Mesothelial cell of epicardium (in vitro differentiated cells): ENCODE results near the gene KRTAP10-7. TPM values are rescaled to one million over a fixed set of nuclear protein-coding genes. Genes with fewer than 3 reads are reported as not detected.

Source experiments
- DNase-seq, 2 experiments: peaks; one replicate each; pipeline ENCODE4 v3.0.0; 2021; ENCODE audit warnings: low spot score in 2 of 2; ENCODE audit not compliant: unreplicated experiment in 2 of 2
- H3K27ac Mint-ChIP-seq: 2 replicates; pipeline ENCODE4 v1.8.0; 2021; ENCODE audit warnings: mixed read lengths
- H3K27me3 Mint-ChIP-seq: 2 replicates; pipeline ENCODE4 v1.8.0; 2021; ENCODE audit warnings: low read depth, mixed read lengths
- H3K36me3 Mint-ChIP-seq: 2 replicates; pipeline ENCODE4 v1.8.0; 2021; ENCODE audit warnings: mixed read lengths
- H3K4me1 Mint-ChIP-seq: 2 replicates; pipeline ENCODE4 v1.8.0; 2021; ENCODE audit warnings: mixed read lengths
- H3K4me3 Mint-ChIP-seq: 2 replicates; pipeline ENCODE4 v1.8.0; 2021; ENCODE audit warnings: mild to moderate bottlenecking, moderate library complexity, mixed read lengths
- H3K9me3 Mint-ChIP-seq: 2 replicates; pipeline ENCODE4 v1.8.0; 2021; ENCODE audit warnings: mixed read lengths
- total RNA-seq: library from RNA; stranded (reverse); gene quantifications from 3 replicates; pipeline ENCODE4 v1.2.1, GENCODE V29; 2021
- TF ChIP-seq, protein P1 (sequence below): fragments of 200-600 bp; sonication (generic); IDR thresholded peaks from one replicate; pipeline ENCODE4 v1.5.0; 2021; ENCODE audit warnings: antibody characterized with exemption; ENCODE audit not compliant: unreplicated experiment

Gene KRTAP10-7
- total RNA-seq, 1 donor from 2014 or later, result not detected

DNA sequence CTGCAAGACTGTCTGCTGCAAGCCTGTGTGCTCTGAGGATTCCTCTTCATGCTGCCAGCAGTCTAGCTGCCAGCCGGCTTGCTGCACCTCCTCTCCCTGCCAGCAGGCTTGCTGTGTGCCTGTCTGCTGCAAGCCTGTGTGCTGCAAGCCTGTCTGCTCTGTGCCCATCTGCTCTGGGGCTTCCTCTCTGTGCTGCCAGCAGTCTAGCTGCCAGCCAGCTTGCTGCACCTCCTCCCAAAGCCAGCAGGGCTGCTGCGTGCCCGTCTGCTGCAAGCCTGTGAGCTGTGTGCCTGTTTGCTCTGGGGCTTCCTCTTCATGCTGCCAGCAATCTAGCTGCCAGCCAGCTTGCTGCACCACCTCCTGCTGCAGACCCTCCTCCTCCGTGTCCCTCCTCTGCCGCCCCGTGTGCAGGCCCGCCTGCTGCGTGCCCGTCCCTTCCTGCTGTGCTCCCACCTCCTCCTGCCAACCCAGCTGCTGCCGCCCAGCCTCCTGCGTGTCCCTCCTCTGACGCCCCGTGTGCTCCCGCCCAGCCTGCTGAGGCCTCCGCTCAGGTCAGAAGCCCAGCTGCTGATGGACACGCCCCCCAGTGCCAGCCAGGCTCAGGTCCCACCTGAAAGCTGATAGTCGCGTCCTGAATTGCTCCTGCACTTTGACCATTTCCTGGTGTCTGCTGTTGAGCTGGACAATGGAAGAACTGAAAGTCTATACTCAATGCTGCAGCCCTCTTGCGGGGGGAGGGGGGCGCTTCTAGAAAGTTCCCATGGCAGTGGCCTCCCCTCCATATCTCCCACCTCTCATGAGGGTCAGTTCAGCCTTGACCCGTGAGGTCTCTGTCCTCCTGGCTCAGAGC, 25.7 kb upstream of the KRTAP10-7 start:
- no peak for DNase-seq
- Mint-ChIP-seq H3K9me3 (peaks cover 39% of the 10 kb centered on the region), H3K27me3 (no peaks in the 10 kb centered on the region), H3K4me1 (no peaks in the 10 kb centered on the region), H3K27ac (no peak overlapping the region), H3K36me3 (peaks cover 2% of the 10 kb centered on the region), H3K4me3 (no peak overlapping the region)
- TF ChIP-seq, protein P1, sequence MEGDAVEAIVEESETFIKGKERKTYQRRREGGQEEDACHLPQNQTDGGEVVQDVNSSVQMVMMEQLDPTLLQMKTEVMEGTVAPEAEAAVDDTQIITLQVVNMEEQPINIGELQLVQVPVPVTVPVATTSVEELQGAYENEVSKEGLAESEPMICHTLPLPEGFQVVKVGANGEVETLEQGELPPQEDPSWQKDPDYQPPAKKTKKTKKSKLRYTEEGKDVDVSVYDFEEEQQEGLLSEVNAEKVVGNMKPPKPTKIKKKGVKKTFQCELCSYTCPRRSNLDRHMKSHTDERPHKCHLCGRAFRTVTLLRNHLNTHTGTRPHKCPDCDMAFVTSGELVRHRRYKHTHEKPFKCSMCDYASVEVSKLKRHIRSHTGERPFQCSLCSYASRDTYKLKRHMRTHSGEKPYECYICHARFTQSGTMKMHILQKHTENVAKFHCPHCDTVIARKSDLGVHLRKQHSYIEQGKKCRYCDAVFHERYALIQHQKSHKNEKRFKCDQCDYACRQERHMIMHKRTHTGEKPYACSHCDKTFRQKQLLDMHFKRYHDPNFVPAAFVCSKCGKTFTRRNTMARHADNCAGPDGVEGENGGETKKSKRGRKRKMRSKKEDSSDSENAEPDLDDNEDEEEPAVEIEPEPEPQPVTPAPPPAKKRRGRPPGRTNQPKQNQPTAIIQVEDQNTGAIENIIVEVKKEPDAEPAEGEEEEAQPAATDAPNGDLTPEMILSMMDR, result no peak

DNA sequence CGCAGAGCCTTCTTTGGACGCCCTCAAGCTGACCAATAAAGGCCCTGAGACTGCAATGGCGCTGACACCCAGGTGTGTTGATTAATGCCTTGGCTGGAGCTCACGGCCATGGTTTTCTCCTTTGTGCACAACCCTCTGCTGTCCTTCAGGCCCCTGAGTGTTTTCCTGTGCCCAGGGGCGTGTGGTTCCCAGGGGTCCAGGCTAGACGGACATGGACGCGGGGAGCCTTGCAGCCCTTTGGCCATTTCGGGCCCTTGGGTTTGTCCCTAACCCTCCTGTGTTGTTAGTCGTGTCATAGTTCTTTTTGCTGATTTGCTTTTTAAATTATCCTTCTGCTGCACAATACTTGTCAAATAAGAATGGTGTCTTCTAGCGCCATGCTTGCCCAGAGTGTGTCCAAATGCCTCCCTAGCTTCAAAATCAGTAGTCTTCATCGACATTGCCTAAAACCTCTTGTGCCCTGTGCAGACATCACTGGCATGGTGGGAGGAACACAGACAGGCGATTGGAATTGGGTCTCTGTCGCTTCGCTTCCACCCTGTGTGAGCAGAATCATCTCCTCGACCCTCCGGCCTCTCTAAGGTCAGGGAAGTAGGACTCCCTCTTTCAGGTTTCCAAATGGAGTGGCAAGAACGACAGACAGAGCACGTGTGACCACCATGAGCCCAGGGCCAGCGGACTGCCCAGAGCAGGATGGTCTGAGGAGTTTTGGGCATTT, 24.9 kb upstream of the KRTAP10-7 start:
- peaks cover 2% of the 10 kb centered on the region for H3K36me3 Mint-ChIP-seq
- H3K27me3 Mint-ChIP-seq, result no peaks in the 10 kb centered on the region
- TF ChIP-seq, protein P1, result no peak
- peak in 1 of 2 experiments; percentile 31 for DNase-seq
- peaks cover 37% of the 10 kb centered on the region for H3K9me3 Mint-ChIP-seq
- H3K27ac Mint-ChIP-seq, result no peak overlapping the region
- H3K4me3 Mint-ChIP-seq, result no peak overlapping the region
- H3K4me1 Mint-ChIP-seq, result no peaks in the 10 kb centered on the region

DNA sequence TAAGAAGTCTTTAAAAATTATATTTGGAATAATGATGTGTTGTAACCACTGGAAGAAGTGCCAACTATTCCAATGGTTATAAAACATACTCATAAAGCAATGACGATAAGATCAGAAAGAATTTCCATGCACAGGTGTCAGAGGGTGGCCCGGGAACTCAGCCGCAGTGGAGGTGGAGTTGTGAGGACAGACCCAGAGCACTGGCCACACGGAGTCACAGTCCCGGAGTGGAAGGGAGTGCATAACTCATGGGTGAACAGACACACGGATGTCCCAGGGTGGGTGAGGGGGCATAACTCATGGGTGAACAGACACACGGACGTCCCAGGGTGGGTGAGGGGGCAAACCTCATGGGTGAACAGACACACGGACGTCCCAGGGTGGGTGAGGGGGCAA, 24.4 kb upstream of the KRTAP10-7 start:
- Mint-ChIP-seq H3K4me1 (no peaks in the 10 kb centered on the region), H3K27me3 (no peaks in the 10 kb centered on the region), H3K9me3 (peaks cover 34% of the 10 kb centered on the region), H3K4me3 (no peak overlapping the region), H3K27ac (no peak overlapping the region), H3K36me3 (peaks cover 2% of the 10 kb centered on the region)
- no peak for DNase-seq
- TF ChIP-seq, protein P1, result no peak

- Mint-ChIP-seq H3K36me3 (peaks cover 2% of the 10 kb centered on the region), H3K9me3 (peaks cover 28% of the 10 kb centered on the region), H3K4me3 (no peak overlapping the region), H3K27ac (no peak overlapping the region), H3K4me1 (peaks cover 7% of the 10 kb centered on the region), H3K27me3 (peaks cover 4% of the 10 kb centered on the region)
- TF ChIP-seq, protein P1, result no peak
- no peak for DNase-seq
Measured at GRCh38 chr21:44578371-44579055, 21.9 kb upstream of the KRTAP10-7 start.

GRCh38 chr21:44579056-44579832, 21.2 kb upstream of the KRTAP10-7 start:
- DNase-seq, result peak in 1 of 2 experiments; percentile 27
- Mint-ChIP-seq H3K27ac (no peak overlapping the region), H3K36me3 (peaks cover 2% of the 10 kb centered on the region), H3K9me3 (peaks cover 28% of the 10 kb centered on the region), H3K27me3 (peaks cover 4% of the 10 kb centered on the region), H3K4me3 (no peak overlapping the region), H3K4me1 (peaks cover 8% of the 10 kb centered on the region)
- TF ChIP-seq, protein P1, result no peak
